HEK293T (cell line): ENCODE data around the gene KIAA1549.
"Not testable (repeated sequence)": the region's sequence is repeated elsewhere in the genome, so short reads cannot be mapped to it uniquely, and the experiment has no call there.

Experiments used
- CTCF ChIA-PET: fragments of 350-600 bp; formaldehyde crosslinking; extraction: SDS; loops from one replicate; lab custom pipeline; 2021; ENCODE audit warnings: antibody characterized with exemption, inconsistent platforms; lab: Yijun Ruan, JAX
- POLR2A ChIA-PET: fragments of 350-600 bp; formaldehyde crosslinking; extraction: SDS; loops from one replicate; lab custom pipeline; 2020; ENCODE audit warnings: antibody characterized with exemption, inconsistent platforms; lab: Yijun Ruan, JAX
- DNase-seq: peaks from one replicate; pipeline ENCODE4 v3.0.0; 2012; ENCODE audit warnings: mixed read lengths; ENCODE audit errors: extremely low spot score
- ARNT ChIP-seq: fragments of 450-650 bp; IDR thresholded peaks from 2 replicates; pipeline ENCODE4 v1.6.1; 2017; ENCODE audit warnings: mild to moderate bottlenecking
- BHLHE40 ChIP-seq: fragments of 450-650 bp; IDR thresholded peaks from 2 replicates; pipeline ENCODE4 v1.6.1; 2016; ENCODE audit warnings: mild to moderate bottlenecking, moderate library complexity, borderline replicate concordance
- CTBP1 ChIP-seq: fragments of 450-650 bp; IDR thresholded peaks from 2 replicates; pipeline ENCODE4 v1.6.1; 2016; ENCODE audit warnings: borderline replicate concordance
- ELF4 ChIP-seq: fragments of 450-650 bp; IDR thresholded peaks from 2 replicates; pipeline ENCODE4 v1.6.1; 2017; ENCODE audit warnings: antibody characterized with exemption
- FOXA1 ChIP-seq: fragments of 450-650 bp; IDR thresholded peaks from 2 replicates; pipeline ENCODE4 v1.6.1; 2016; ENCODE audit warnings: mild to moderate bottlenecking
- FOXK2 ChIP-seq: fragments of 450-650 bp; IDR thresholded peaks from 2 replicates; pipeline ENCODE4 v1.6.1; 2016; ENCODE audit warnings: mild to moderate bottlenecking
- FOXM1 ChIP-seq: fragments of 450-650 bp; IDR thresholded peaks from 2 replicates; pipeline ENCODE4 v1.6.1; 2017; ENCODE audit warnings: mild to moderate bottlenecking, borderline replicate concordance
- HDGF ChIP-seq: fragments of 450-650 bp; IDR thresholded peaks from 2 replicates; pipeline ENCODE4 v1.6.1; 2017; ENCODE audit warnings: antibody characterized with exemption, borderline replicate concordance
- L3MBTL2 ChIP-seq: fragments of 450-650 bp; conservative IDR thresholded peaks from 2 replicates; pipeline ENCODE4 v1.6.1; 2016; ENCODE audit warnings: mild to moderate bottlenecking
- LEF1 ChIP-seq: fragments of 450-650 bp; IDR thresholded peaks from 2 replicates; pipeline ENCODE4 v1.6.1; 2017; ENCODE audit warnings: mild to moderate bottlenecking, borderline replicate concordance
- NFRKB ChIP-seq: fragments of 450-650 bp; IDR thresholded peaks from 2 replicates; pipeline ENCODE4 v1.6.1; 2016; ENCODE audit warnings: mild to moderate bottlenecking, moderate library complexity
- PKNOX1 ChIP-seq: fragments of 450-650 bp; IDR thresholded peaks from 2 replicates; pipeline ENCODE4 v1.6.1; 2016
- SP1 ChIP-seq: fragments of 450-650 bp; IDR thresholded peaks from 2 replicates; pipeline ENCODE4 v1.6.1; 2017
- SUZ12 ChIP-seq: fragments of 450-650 bp; IDR thresholded peaks from 2 replicates; pipeline ENCODE4 v1.6.1; 2016; ENCODE audit warnings: mild to moderate bottlenecking
- TARDBP ChIP-seq: fragments of 450-650 bp; IDR thresholded peaks from 2 replicates; pipeline ENCODE4 v1.6.1; 2016
- ZNF384 ChIP-seq: fragments of 450-650 bp; IDR thresholded peaks from 2 replicates; pipeline ENCODE4 v1.6.1; 2016

Gene KIAA1549

GRCh38 chr7:138980563-138981291 lies 462 bp downstream of the KIAA1549 start:
- ChIA-PET POLR2A (interaction anchor here (1.1 to 1.4 kb wide), 2 partner anchors 90 to 96 kb away, joined by 3 read pairs; no protein-coding TSS in a partner anchor), CTCF (interaction anchor here (0.6 to 2.1 kb wide), 5 partner anchors 13 to 982 kb away, joined by 3 to 7 read pairs (median 3); no protein-coding TSS in a partner anchor)
- no peak for TF ChIP-seq FOXK2
- no peak for TF ChIP-seq HDGF
- no peak for TF ChIP-seq PKNOX1
- no peak for TF ChIP-seq BHLHE40
- TF ChIP-seq L3MBTL2 = peak; percentile 48; the same call in 1 of the 2 replicates
- TF ChIP-seq ELF4 = no peak
- no peak for TF ChIP-seq SP1
- no peak for TF ChIP-seq SUZ12
- no peak for TF ChIP-seq TARDBP
- DNase-seq = no peak

- POLR2A ChIA-PET = interaction anchor here (1.1 to 1.4 kb wide), 2 partner anchors 89 to 95 kb away, joined by 3 read pairs; no protein-coding TSS in a partner anchor
- CTCF ChIA-PET = interaction anchor here (0.6 to 2.1 kb wide), 3 partner anchors 43 to 241 kb away, joined by 3 to 7 read pairs (median 3); no protein-coding TSS in a partner anchor
- TF ChIP-seq PKNOX1 (no peak), FOXK2 (no peak), SUZ12 (no peak)
- DNase-seq = no peak
Observed at GRCh38 chr7:138979988-138980562, 1.1 kb downstream of the KIAA1549 start.

GRCh38 chr7:138979226-138979979 lies 1.8 kb downstream of the KIAA1549 start:
- peak; percentile 50 for DNase-seq
- TF ChIP-seq HDGF = no peak
- no peak for TF ChIP-seq NFRKB
- no peak for TF ChIP-seq BHLHE40
- TF ChIP-seq ELF4 = no peak
- TF ChIP-seq LEF1 = no peak
- no peak for TF ChIP-seq FOXK2
- no peak for TF ChIP-seq CTBP1
- TF ChIP-seq FOXA1 = no peak
- TF ChIP-seq L3MBTL2 = no peak
- TF ChIP-seq PKNOX1 = no peak
- CTCF ChIA-PET = interaction anchor here (0.6 to 1.0 kb wide), 2 partner anchors 45 to 93 kb away, joined by 3 read pairs; no protein-coding TSS in a partner anchor
- POLR2A ChIA-PET = interaction anchor here (1.0 to 1.4 kb wide), 2 partner anchors 16 to 89 kb away, joined by 3 read pairs; no protein-coding TSS in a partner anchor

- POLR2A ChIA-PET = interaction anchor here (1.0 kb wide), 1 partner anchor 15 kb away, joined by 3 read pairs; no protein-coding TSS in a partner anchor
- CTCF ChIA-PET = interaction anchor here (0.5 to 1.0 kb wide), 4 partner anchors 44 to 707 kb away, joined by 3 read pairs; no protein-coding TSS in a partner anchor
- no peak for TF ChIP-seq NFRKB
- no peak for TF ChIP-seq FOXM1
- no peak for TF ChIP-seq ZNF384
- TF ChIP-seq PKNOX1 = no peak
- TF ChIP-seq ARNT = no peak
- no peak for TF ChIP-seq FOXK2
- no peak for TF ChIP-seq TARDBP
- TF ChIP-seq BHLHE40 = no peak
- no peak for TF ChIP-seq ELF4
- TF ChIP-seq SUZ12 = no peak
- no peak for DNase-seq
Observed at GRCh38 chr7:138978541-138979184, 2.5 kb downstream of the KIAA1549 start.

- CTCF ChIA-PET = interaction anchor here (2.5 kb wide), 1 partner anchor 90 kb away, joined by 16 read pairs; no protein-coding TSS in a partner anchor
- POLR2A ChIA-PET, DNase-seq: not testable (repeated sequence)
Observed at GRCh38 chr7:138976161-138976560, 5.0 kb downstream of the KIAA1549 start.
